HCT116 (cell line): ENCODE measurements around the gene TATDN2. TPM values are rescaled to one million over a fixed set of nuclear protein-coding genes. Genes with fewer than 3 reads are reported as not detected.

Experiments
- ATAC-seq: fragments of 200-7000 bp; cut with Tn5 transposase; 2 replicates; pipeline ENCODE4 v1.9.1; 2020; ENCODE audit warnings: mild to moderate bottlenecking, moderate library complexity
- BruUV-seq: library from RNA; stranded (reverse); fragments of 400-500 nt; replicated peaks from 2 replicates; lab custom pipeline; 2021; lab: Mats Ljungman, UMichigan
- CTCF ChIA-PET: fragments of 300-600 bp; sonication (Branson Sonifier 250); formaldehyde crosslinking; loops from one replicate; lab custom pipeline; 2021; ENCODE audit warnings: antibody characterized with exemption; lab: Charles Lee
- POLR2A ChIA-PET: fragments of 300-600, 350-600 bp; sonication (Branson Sonifier 250); formaldehyde crosslinking; loops from one replicate; lab custom pipeline; 2021; ENCODE audit warnings: antibody characterized with exemption; lab: Charles Lee
- RAD21 ChIA-PET, 2 experiments: fragments of 300-600 bp; sonication (Branson Sonifier 250); formaldehyde crosslinking; loops; one replicate each; lab custom pipeline; 2023; ENCODE audit warnings: low total read pairs in 2 of 2; ENCODE audit not compliant: uncharacterized antibody in 2 of 2, unreplicated experiment in 2 of 2, low non-redundant PET in 1 of 2; lab: Charles Lee
- DNase-seq: peaks from one replicate; pipeline ENCODE4 v3.0.0-alpha.2; 2010; ENCODE audit warnings: low read depth, low spot score
- H2AFZ ChIP-seq: fragments of 200-600 bp; shearing (Covaris generic), sonication (generic); 2 replicates; pipeline ENCODE4 v1.6.1; 2017; ENCODE audit warnings: low read depth, mixed run types, mixed read lengths, antibody characterized with exemption, low read length; ENCODE audit not compliant: poor library complexity, severe bottlenecking
- H3K27ac ChIP-seq: 2 replicates; pipeline ENCODE4 v1.5.1; 2012; ENCODE audit warnings: low read depth, low read length
- H3K27me3 ChIP-seq: fragments of 200-600 bp; sonication (generic); 2 replicates; pipeline ENCODE4 v1.6.1; 2016; ENCODE audit warnings: mixed run types, low read length, mixed read lengths; ENCODE audit not compliant: insufficient read depth
- H3K36me3 ChIP-seq, 2 experiments: fragments of 200-500 bp in 1 of 2; fragments of 200-600 bp in 1 of 2; sonication (Bioruptor generic) in 1 of 2; sonication (generic) in 1 of 2; 2 replicates each; pipeline versions ENCODE4 v1.5.1 to v1.6.1; 2014 to 2016; ENCODE audit warnings: low read length in 2 of 2, inconsistent platforms in 1 of 2, mixed read lengths in 1 of 2, mixed run types in 1 of 2; ENCODE audit not compliant: insufficient read depth in 2 of 2, control insufficient read depth in 1 of 2
- H3K4me1 ChIP-seq, 2 experiments: fragments of 200-600 bp in 1 of 2; sonication (generic) in 1 of 2; 2 replicates each; pipeline versions ENCODE4 v1.5.1 to v1.6.1; 2012 to 2017; ENCODE audit warnings: low read length in 2 of 2, inconsistent platforms in 1 of 2, mild to moderate bottlenecking in 1 of 2, mixed read lengths in 1 of 2, mixed run types in 1 of 2, moderate library complexity in 1 of 2; ENCODE audit not compliant: insufficient read depth in 2 of 2, control insufficient read depth in 1 of 2
- H3K4me2 ChIP-seq: fragments of 200-600 bp; sonication (generic); 2 replicates; pipeline ENCODE4 v1.6.1; 2017; ENCODE audit warnings: mixed run types, low read length, mixed read lengths
- H3K4me3 ChIP-seq, 2 experiments: fragments of 200-600 bp in 1 of 2; sonication (generic) in 1 of 2; replicated peaks in 1 of 2; 2 replicates each; pipeline ENCODE4 v1.5.1; 2011 to 2016; ENCODE audit warnings: low read length in 2 of 2, control low read depth in 1 of 2, low read depth in 1 of 2, mild to moderate bottlenecking in 1 of 2, mixed read lengths in 1 of 2, mixed run types in 1 of 2
- H3K79me2 ChIP-seq: fragments of 200-600 bp; sonication (generic); 2 replicates; pipeline ENCODE4 v1.6.1; 2017; ENCODE audit warnings: mild to moderate bottlenecking, mixed run types, low read length, moderate library complexity, mixed read lengths; ENCODE audit not compliant: insufficient read depth
- H3K9ac ChIP-seq: fragments of 200-600 bp; sonication (generic); 2 replicates; pipeline ENCODE4 v1.6.1; 2016; ENCODE audit warnings: low read length, mixed read lengths
- H3K9me2 ChIP-seq: fragments of 200-600 bp; sonication (generic), shearing (Covaris generic); 2 replicates; pipeline ENCODE4 v1.6.1; 2017; ENCODE audit warnings: mixed run types, mild to moderate bottlenecking, moderate library complexity; ENCODE audit not compliant: insufficient read depth
- H3K9me3 ChIP-seq, 2 experiments: fragments of 200-500 bp in 1 of 2; fragments of 200-600 bp in 1 of 2; sonication (Bioruptor generic) in 1 of 2; sonication (generic) in 1 of 2; 2 replicates each; pipeline ENCODE4 v1.6.1; 2014 to 2017; ENCODE audit warnings: low read length in 2 of 2, mixed read lengths in 2 of 2, inconsistent platforms in 1 of 2, low read depth in 1 of 2, mild to moderate bottlenecking in 1 of 2, mixed run types in 1 of 2, moderate library complexity in 1 of 2; ENCODE audit not compliant: control insufficient read depth in 1 of 2, insufficient read depth in 1 of 2
- H4K20me1 ChIP-seq: fragments of 200-600 bp; sonication (generic), shearing (Covaris generic); 2 replicates; pipeline ENCODE4 v1.6.1; 2017; ENCODE audit warnings: mixed run types, mild to moderate bottlenecking, moderate library complexity; ENCODE audit not compliant: insufficient read depth
- CBX3 ChIP-seq: IDR thresholded peaks from 2 replicates; pipeline ENCODE4 v1.6.1; 2012; ENCODE audit warnings: low read depth
- CEBPB ChIP-seq: IDR thresholded peaks from 2 replicates; pipeline ENCODE4 v1.6.1; 2012; ENCODE audit warnings: low read depth
- EGR1 ChIP-seq: IDR thresholded peaks from 2 replicates; pipeline ENCODE4 v1.6.1; 2012; ENCODE audit warnings: low read depth
- ELF1 ChIP-seq: IDR thresholded peaks from 2 replicates; pipeline ENCODE4 v1.6.1; 2012; ENCODE audit warnings: low read depth, borderline replicate concordance
- EZH2 ChIP-seq: fragments of 200-600 bp; sonication (generic); IDR thresholded peaks from 2 replicates; pipeline ENCODE4 v1.6.1; 2017; ENCODE audit warnings: antibody characterized with exemption, mixed run types
- FOSL1 ChIP-seq: IDR thresholded peaks from 2 replicates; pipeline ENCODE4 v1.6.1; 2012; ENCODE audit warnings: low read depth
- JUND ChIP-seq: IDR thresholded peaks from 2 replicates; pipeline ENCODE4 v1.6.1; 2012
- MAX ChIP-seq: IDR thresholded peaks from 2 replicates; pipeline ENCODE4 v1.6.1; 2012
- POLR2A ChIP-seq: IDR thresholded peaks from 2 replicates; pipeline ENCODE4 v1.7.0; 2011; ENCODE audit warnings: borderline replicate concordance; ENCODE audit not compliant: insufficient read depth, insufficient read length; ENCODE audit errors: extremely low read depth
- REST ChIP-seq: IDR thresholded peaks from 2 replicates; pipeline ENCODE4 v1.6.1; 2012; ENCODE audit warnings: low read depth
- SIN3A ChIP-seq: IDR thresholded peaks from 2 replicates; pipeline ENCODE4 v1.6.1; 2012; ENCODE audit warnings: low read depth
- SRF ChIP-seq: IDR thresholded peaks from 2 replicates; pipeline ENCODE4 v1.6.1; 2012; ENCODE audit warnings: low read depth
- TCF7L2 ChIP-seq: IDR thresholded peaks from 2 replicates; pipeline ENCODE4 v1.7.0; 2011; ENCODE audit warnings: borderline replicate concordance, inconsistent platforms; ENCODE audit not compliant: insufficient read depth, insufficient read length; ENCODE audit errors: extremely low read depth
- YY1 ChIP-seq: IDR thresholded peaks from 2 replicates; pipeline ENCODE4 v1.6.1; 2011; ENCODE audit warnings: low read length, low read depth, moderate library complexity, mild to moderate bottlenecking; ENCODE audit not compliant: insufficient replicate concordance; ENCODE audit errors: extremely low read depth
- ZBTB33 ChIP-seq: IDR thresholded peaks from 2 replicates; pipeline ENCODE4 v1.6.1; 2011; ENCODE audit warnings: mild to moderate bottlenecking, low read length, moderate library complexity; ENCODE audit not compliant: insufficient replicate concordance; ENCODE audit errors: extremely low read depth
- ZNF274 ChIP-seq: fragments of 200-500 bp; sonication (Bioruptor generic); IDR thresholded peaks from 2 replicates; pipeline ENCODE4 v1.6.1; 2014; ENCODE audit warnings: mild to moderate bottlenecking, low read depth, low read length, inconsistent platforms
- intact Hi-C: fragments of 100-400 bp; cut with micrococcal nuclease; formaldehyde crosslinking; loops from 2 replicates; pipeline ENCODE4 v1.10.0; 2022
- total RNA-seq: library from RNA; stranded (reverse); gene quantifications from one replicate; pipeline ENCODE4 v1.2.1, GENCODE V29; 2021; ENCODE audit not compliant: unreplicated experiment
- TF ChIP-seq, protein P1 (sequence below), 3 experiments: fragments of 200-600 bp in 1 of 3; sonication (generic) in 1 of 3; IDR thresholded peaks in 2 of 3; conservative IDR thresholded peaks in 1 of 3; 2 replicates each; pipeline ENCODE4 v1.5.1; 2012 to 2017; ENCODE audit warnings: low read depth in 2 of 3, low read length in 2 of 3, antibody characterized with exemption in 1 of 3, borderline replicate concordance in 1 of 3, control low read depth in 1 of 3, mild to moderate bottlenecking in 1 of 3, mixed read lengths in 1 of 3, mixed run types in 1 of 3, moderate library complexity in 1 of 3; ENCODE audit not compliant: insufficient read depth in 1 of 3
- TF ChIP-seq, protein P2 (sequence below): IDR thresholded peaks from 2 replicates; pipeline ENCODE4 v1.6.1; 2012

TATDN2 gene
- total RNA-seq, 1 experiment from 2014 or later: 26.8 TPM

- ATAC-seq (peak; percentile 82), DNase-seq (peak; percentile 80)
- intact Hi-C loops: loop anchor here (5.0 kb wide), 1 partner anchor 43 kb away; the partner anchor contains the start of gene IRAK2
- Histone ChIP-seq H3K36me3 (no peaks in the 10 kb centered on the region), H3K4me2 (peak overlapping the region; percentile 71), H3K9me3 (no peaks in the 10 kb centered on the region), H2AFZ (no peak overlapping the region), H3K4me1 (peaks cover 46 to 50% of the 10 kb centered on the region in 2 experiments), H3K9me2 (no peaks in the 10 kb centered on the region), H3K27ac (peak overlapping the region; percentile 78), H3K9ac (peak overlapping the region; percentile 42), H3K4me3 (peak overlapping the region in 1 of 2 experiments; percentile 24; a peak in 2 of 4 replicates), H3K79me2 (no peaks in the 10 kb centered on the region), H3K27me3 (no peaks in the 10 kb centered on the region), H4K20me1 (no peaks in the 10 kb centered on the region)
- BruUV-seq: no TSS peak
- ChIA-PET RAD21 (interaction anchor here in 1 of 2 experiments (0.6 kb wide), 1 partner anchor 117 kb away, joined by 3 read pairs; no protein-coding TSS in a partner anchor), CTCF (interaction anchor here (0.5 to 1.6 kb wide), 4 partner anchors 12 to 259 kb away, joined by 3 to 4 read pairs (median 3); no protein-coding TSS in a partner anchor), POLR2A (interaction anchor here (0.6 to 2.0 kb wide), 2 partner anchors 13 to 64 kb away, joined by 3 to 7 read pairs; partner anchors contain the start of gene VHL)
- TF ChIP-seq, protein P1, sequence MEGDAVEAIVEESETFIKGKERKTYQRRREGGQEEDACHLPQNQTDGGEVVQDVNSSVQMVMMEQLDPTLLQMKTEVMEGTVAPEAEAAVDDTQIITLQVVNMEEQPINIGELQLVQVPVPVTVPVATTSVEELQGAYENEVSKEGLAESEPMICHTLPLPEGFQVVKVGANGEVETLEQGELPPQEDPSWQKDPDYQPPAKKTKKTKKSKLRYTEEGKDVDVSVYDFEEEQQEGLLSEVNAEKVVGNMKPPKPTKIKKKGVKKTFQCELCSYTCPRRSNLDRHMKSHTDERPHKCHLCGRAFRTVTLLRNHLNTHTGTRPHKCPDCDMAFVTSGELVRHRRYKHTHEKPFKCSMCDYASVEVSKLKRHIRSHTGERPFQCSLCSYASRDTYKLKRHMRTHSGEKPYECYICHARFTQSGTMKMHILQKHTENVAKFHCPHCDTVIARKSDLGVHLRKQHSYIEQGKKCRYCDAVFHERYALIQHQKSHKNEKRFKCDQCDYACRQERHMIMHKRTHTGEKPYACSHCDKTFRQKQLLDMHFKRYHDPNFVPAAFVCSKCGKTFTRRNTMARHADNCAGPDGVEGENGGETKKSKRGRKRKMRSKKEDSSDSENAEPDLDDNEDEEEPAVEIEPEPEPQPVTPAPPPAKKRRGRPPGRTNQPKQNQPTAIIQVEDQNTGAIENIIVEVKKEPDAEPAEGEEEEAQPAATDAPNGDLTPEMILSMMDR (IDR thresholded peaks at IDR 0.05 in 2 of 3, conservative IDR thresholded peaks at IDR 0.05 in 1 of 3; ENCODE audit: borderline replicate concordance in 1 of 3, insufficient read depth in 1 of 3, low read depth in 2 of 3, low read length in 2 of 3): no peak
- TF ChIP-seq CEBPB (no peak; the same call in 1 of the 2 replicates), SRF (peak; percentile 84), MAX (peak; percentile 57; the same call in 1 of the 2 replicates), CBX3 (peak; percentile 93), SIN3A (peak; percentile 72; the same call in 1 of the 2 replicates), YY1 (peak; percentile 49), EGR1 (no peak), ZBTB33 (no peak), TCF7L2 (peak; percentile 89), JUND (peak; percentile 97), POLR2A (no peak), ELF1 (no peak; the same call in 1 of the 2 replicates), EZH2 (no peak), REST (no peak), ZNF274 (no peak), FOSL1 (peak; percentile 99)
- TF ChIP-seq, protein P2, sequence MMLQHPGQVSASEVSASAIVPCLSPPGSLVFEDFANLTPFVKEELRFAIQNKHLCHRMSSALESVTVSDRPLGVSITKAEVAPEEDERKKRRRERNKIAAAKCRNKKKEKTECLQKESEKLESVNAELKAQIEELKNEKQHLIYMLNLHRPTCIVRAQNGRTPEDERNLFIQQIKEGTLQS: no peak; the same call in 1 of the 2 replicates
Observed at GRCh38 chr3:10205451-10206165, 42.7 kb upstream of the TATDN2 start.
